ENCODE measurements around the gene NMT2.

DNA sequence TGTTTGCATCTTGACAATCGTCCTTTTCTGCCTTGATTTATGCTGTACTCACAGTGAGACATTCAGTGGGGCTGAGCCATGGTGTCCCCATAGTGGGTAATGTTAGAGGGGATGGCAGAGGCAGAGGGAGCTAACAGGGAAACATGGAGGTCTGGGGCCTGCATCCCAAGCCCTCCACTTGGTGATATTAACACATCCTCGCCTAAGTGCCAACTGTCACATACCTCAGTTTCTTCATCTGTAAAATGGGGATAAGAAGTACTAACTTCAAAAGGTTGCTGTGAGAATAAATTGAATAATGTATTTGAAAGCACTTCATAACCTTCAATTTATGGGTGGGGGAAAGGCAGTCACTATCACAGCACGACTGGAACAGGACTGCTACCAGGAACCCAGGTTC lies 43.6 kb downstream of the NMT2 start:
- TF ChIP-seq, protein P1, sequence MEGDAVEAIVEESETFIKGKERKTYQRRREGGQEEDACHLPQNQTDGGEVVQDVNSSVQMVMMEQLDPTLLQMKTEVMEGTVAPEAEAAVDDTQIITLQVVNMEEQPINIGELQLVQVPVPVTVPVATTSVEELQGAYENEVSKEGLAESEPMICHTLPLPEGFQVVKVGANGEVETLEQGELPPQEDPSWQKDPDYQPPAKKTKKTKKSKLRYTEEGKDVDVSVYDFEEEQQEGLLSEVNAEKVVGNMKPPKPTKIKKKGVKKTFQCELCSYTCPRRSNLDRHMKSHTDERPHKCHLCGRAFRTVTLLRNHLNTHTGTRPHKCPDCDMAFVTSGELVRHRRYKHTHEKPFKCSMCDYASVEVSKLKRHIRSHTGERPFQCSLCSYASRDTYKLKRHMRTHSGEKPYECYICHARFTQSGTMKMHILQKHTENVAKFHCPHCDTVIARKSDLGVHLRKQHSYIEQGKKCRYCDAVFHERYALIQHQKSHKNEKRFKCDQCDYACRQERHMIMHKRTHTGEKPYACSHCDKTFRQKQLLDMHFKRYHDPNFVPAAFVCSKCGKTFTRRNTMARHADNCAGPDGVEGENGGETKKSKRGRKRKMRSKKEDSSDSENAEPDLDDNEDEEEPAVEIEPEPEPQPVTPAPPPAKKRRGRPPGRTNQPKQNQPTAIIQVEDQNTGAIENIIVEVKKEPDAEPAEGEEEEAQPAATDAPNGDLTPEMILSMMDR (IDR thresholded peaks at IDR 0.05): no peak
- no peak for TF ChIP-seq POLR2A (IDR thresholded peaks at IDR 0.05)
